ENCODE measurements around the gene CACUL1.
"Not testable (repeated sequence)": the region's sequence is repeated elsewhere in the genome, so short reads cannot be mapped to it uniquely, and the experiment has no call there.

Gene CACUL1

DNA sequence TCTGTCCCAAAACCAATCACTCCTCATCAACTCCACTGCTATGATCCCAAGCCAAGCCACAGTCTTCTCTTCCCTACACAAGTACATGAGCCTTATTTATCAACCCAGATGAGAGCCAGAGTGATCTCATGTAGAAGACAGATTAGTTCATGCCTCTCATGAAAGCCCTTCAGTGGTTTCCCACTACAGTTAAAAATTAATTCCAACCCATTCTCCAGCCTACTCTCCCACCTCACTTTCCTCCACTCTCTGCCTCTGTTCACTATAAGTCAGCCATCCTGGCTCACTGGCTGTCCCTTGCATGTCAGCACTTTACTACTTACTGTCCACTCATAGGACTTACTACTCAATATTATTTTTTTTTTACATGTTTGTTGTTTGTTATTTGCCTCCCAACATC lies 67.3 kb downstream of the CACUL1 start:
- DNase-seq (ENCODE audit: low read depth) = no peak

DNA sequence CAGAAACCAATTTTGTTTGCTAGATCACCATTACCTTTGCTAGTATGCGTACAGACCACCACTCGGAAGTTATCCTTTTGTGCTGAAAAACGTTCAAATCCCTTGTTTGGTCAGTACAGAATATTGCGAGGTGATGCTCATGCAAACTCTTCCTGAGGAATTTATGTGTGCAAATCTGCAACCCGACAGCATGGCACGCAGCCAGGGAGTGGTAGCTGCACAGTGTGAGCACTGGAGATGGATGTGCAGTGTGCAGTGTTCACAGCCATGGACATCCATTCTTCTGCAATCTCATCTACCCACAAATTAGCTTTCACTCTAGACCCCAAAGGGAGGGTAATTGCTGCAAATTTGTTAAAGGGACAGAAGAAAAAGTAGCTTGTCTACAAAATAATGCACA lies 72.2 kb downstream of the CACUL1 start:
- DNase-seq (ENCODE audit: low read depth) = no peak

DNA sequence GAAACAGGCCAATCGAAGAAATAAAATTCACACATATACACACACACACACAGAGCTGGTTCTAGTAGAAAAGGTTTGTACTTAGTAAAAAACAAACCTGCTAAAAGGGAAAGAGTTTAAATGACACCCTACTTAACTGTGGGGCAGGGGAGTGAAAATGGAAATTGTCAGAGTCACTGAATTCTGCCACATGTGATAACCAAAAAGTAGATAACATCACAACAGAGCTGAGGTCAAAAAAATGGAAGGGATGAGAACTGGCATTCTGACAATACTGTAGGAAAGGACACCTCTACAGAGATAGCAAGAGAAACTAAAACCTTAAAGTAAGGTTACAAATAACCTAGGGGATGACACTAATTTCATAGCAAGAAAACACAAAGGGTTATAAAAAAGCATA lies 74.6 kb downstream of the CACUL1 start:
- DNase-seq (ENCODE audit: low read depth) = no peak

DNA sequence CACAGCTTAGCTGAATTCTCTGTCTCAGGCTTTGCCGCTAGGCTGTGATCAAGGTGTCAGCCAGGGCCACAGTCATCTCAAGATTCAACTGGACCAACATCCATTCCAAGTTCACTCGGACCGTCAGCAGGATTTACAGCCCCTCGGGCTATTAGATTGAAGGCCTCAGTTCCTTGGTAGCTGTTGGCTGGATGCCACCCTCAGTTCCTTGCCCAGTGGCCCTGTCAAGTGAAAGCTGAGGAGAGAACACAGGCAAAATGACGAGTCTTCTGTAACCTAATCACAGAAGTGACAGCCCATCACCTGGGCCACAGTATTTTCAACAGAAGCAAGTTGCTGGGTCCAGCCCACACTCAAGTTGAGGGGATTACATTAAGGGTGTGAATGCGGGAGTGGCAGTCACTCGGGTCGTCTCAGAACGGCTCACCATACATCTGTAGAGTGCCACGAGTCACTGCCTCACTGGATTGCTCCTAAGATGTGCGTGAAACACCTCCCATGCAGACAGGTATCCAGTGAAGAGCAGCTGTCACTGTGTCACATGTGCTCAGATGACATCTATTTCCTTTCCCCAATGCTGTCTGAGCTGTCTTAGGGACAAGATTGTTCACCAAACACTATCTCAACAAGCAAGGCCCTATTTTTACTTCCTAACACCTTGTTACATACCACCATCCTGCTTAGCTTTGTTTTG lies 80.4 kb downstream of the CACUL1 start:
- no peak for DNase-seq (ENCODE audit: low read depth)

DNA sequence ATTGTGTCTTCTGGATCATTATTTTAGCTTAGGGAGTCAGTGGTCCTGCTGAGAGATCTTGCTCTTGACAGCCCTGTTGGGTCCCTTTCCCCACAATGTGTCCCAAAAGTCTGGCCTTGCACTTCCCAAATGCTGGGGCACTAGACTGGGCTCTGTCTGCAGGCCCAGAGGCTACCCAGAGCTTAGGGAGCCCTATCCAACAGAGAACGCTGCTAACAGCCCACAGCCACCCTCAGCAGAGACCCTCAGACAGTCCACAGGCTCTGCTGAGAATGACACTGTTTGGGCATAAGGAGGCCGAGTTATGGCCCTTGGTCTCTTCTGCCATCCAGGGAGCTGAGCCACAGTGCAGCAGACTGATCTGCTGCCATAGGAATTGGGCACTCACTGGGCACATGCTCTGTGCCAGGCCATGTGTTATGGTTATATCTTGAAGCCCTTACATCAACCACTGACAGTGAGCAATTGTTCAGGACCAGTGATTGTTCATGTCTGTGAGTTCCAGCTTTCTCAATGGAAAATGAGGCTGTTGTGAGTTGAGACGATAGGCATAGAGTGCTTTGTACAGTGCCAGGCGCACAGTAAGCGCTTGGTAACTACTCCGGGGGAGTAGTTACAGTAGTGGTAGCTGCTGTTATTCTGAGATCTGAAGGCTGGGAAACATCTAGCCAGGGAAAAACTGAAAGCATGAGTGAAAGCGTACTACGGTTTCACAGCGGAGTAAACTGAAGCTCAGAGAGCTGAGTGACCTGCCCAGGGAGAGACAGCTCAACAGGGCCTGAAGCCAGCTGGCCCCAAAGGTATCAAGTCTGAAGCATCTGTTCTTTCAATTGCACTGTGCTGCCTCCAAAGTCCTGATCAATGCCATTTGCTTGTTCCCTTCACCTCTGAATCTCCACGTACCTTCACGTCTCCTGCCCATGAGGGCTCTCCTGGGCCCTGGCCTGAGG lies 81.7 kb downstream of the CACUL1 start:
- DNase-seq (ENCODE audit: low read depth) = no peak

DNA sequence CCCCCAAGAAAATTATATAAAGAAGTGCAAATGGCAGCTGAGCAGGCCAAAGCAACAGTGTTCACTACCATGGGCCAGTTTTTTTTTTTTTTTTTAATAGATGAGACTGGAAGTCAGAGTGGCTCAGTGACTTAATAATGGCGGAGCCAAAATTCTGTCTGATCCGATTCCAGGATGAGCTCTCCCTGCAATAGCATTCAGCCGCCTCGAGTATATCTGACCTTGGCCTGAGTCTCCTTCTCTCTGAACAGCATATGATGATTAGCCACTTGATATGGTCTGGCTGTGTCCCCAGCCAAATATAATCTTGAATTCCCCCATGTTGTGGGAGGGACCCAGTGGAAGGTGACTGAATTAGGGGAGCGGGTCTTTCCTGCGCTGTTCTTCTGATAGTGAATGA lies 82.6 kb downstream of the CACUL1 start:
- no peak for DNase-seq (ENCODE audit: low read depth)

DNA sequence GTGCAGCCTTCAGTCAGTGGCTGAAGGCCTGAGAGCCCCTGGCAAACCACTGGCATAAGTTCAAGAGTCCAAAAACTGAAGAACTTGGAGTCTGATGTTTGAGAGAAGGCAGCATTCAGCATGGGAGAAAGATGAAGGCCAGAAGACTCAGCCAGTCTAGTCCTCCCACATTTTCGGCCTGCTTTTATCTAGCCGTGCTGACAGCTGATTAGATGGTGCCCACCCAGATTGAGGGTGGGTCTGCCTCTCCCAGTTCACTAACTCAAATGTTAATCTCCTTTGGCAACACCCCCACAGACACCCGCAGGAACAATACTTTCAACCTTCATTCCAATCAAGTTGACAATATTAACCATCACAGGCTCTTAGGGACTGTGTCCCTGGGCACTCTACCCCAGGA lies 83.5 kb downstream of the CACUL1 start:
- DNase-seq (ENCODE audit: low read depth) = not testable (repeated sequence)

DNA sequence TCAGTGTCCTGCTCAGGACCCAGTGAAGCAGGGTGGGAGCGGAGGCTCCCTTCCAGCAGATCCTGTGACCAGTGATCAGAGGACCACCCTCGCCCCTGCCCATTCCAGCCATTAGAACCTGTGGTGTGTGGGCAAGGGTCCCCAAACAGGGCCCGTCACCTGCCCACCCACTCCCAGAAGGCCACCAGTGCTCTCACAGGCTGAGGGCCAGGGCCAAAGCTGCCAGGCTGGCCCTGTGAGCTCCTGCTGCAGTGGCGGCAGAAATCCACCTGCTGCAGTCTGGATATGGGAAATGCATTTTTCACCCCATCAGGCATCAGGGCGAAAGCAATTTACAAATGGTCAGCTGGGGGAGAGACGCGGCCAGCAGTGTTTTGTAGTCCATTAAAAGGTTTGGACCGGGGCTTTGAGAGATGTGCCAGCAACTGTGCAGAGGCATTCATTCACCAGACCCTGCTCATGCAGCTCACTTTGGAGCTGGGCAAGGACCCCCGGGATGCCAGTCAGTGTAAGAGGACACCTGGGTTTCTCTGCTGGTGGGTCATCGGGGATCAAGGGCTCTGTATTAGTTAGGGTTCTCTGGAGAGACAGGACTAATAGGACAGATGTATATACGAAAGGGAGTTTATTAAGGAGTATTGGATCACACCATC lies 84.2 kb downstream of the CACUL1 start:
- no peak for DNase-seq (ENCODE audit: low read depth)

DNA sequence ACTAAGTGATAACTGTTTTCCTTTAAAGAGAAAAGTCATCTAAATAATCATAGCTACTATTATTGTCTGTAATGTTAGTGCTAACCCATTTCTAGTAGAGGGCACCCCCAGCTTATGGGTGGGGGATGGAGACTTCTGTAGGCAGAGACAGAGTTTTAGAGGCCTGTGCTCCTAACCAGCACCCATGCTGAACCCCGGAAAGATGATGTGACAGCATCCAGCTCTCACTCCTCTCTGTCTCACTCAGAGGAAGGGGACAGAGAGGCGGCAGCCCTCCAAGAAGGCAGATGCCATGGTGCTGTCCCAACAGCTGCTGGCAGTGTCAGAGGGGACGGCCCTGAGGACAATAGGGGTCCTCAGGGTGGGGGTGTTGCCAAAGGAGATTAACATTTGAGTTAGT lies 84.9 kb downstream of the CACUL1 start:
- DNase-seq (ENCODE audit: low read depth) = no peak

DNA sequence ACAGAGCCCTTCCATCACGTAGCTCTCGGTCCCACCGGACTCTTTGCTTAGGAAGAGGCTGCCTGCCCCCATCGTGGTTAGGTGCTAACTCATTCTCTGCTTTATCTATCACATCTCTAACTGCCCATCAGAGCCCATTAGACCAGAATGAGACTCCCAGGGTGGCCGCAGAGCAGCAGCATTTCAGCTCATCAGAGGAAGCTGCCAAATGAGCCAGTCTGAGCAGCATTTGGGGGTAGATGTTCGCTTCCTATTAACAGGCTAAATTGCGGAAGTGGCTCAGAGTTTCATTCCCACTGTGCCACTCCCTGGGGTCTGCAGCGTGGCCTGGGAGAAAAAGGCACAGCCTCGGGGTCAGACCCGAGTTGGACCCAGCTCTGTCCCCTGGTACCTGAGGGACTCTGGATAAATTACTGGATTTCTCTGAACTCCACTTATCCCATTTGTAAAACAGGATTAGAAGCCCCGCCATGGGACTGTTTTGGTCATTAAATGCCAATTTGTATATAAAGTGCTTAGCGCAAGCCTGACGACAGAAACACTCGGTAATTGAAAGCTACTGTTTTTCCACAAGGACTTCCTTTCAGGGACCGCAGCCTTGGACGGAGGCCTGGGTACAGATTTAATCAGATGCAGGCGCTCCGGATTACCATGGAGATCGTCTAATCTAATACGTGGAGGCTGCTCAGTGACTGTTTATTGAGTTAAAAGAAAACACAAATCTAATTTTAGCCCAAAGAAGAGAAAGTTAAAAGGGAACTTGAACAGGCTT lies 85.6 kb downstream of the CACUL1 start:
- DNase-seq (ENCODE audit: low read depth) = peak; percentile 75

DNA sequence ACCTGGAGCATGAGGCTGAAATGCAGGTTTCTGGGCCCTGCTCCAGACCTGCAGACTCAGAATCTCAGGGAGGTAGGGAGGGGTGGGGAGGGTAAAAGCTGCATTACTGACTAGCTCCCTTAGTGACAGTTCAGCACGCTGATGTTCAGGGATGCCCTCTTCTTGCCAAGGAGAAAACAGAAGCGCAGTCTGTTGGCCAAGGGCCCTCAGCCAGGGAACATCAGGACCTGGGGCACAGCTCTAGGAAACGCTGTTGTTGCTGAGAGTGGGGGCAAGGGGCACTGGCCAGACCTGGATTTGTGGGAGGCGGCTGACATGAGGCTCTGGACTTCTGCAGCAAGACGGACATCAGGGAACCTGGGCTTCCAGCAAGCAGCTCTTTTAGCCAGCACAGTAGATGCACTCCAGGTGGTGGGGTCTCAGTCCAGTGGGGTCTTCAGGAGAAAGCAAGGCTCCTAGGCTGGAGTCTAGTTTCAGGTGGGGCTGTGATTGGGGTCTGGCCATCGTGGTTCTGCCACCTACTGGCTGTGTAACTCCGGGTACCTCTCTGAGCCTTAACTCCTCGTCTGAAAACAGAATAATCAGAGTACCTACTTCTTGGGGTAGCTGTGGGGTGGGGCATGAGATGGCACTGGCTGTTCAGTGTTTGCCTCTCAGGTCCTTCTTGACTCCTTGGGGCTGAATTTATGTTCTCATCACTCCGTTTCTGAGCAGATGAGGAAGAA lies 86.4 kb downstream of the CACUL1 start:
- DNase-seq (ENCODE audit: low read depth) = no peak

DNA sequence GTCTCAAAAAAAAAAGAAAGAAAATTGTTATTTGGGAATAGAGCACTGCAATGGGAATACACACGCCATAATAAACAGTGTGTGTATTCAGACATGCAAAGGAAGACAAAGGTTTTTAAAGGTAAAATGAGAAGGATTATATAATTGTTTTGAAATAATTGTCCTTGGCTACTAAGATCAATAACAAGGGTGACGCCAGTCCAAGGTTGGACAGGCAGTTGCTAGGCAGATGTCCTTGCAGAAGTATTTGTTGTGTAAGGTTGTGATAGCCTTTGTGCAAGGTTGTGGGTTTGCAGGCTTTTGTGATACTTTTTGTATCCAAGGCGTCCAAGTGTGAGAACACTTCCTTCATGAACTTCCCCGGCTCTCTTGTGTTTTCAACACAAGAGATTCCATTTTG lies 87.0 kb downstream of the CACUL1 start:
- DNase-seq (ENCODE audit: low read depth) = no peak

DNA sequence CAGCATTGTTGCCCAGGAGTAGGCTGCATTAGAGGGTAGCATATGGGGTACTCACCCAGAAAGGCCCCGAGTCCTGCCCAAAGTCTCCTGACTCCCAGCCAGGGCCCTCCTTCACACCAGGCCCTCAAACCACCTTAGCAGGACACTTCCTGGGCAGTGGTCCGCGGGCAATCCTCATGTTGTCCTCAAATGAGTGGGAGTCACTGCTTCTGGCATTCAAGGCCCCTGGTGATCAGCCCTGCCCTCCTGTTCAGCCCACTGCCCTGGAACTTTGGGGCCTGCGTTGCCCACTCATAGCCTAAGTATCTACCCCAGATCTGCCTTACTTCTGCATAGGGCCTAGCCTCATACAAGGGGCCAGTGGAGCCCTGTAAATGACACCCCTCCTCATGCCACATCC lies 88.4 kb downstream of the CACUL1 start:
- no peak for DNase-seq (ENCODE audit: low read depth)

DNA sequence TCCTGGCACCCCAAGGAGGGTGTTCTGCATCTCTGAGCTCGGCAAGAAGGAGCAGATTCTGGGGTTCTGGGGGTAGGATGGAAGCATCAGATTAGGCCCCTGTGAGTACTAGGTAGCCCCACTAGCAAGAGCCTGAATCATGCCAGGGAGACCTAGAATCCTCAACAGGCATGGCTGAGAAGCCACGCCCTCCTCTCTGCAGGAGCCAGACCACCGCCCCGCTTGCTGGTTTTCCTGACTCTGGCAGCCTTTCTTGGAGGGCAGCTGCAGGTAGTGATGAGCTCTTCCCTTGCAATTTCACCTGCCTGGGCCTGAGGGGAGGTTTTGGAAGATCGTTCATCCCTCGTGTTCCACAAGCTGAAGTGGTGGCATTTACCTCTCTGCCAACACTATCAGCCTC lies 90.4 kb downstream of the CACUL1 start:
- no peak for DNase-seq (ENCODE audit: low read depth)

DNA sequence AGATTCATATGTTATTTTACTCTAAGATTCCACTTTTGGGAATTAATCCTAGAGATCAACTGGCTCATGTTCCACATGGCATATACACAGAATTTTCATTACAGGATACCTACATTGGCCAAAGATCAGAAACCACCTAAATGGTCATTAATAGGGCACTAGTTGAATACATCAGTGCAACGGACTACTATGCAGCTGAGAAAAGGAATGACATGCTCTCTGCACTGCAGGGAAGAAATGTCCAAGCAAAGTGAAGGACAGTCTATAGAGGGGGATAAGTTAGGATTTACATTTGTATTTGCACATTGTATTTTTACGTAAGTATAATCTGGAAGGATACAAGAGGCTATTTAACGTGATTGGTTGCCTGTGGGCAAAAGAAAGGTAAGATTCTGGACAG lies 91.6 kb downstream of the CACUL1 start:
- no peak for DNase-seq (ENCODE audit: low read depth)

DNA sequence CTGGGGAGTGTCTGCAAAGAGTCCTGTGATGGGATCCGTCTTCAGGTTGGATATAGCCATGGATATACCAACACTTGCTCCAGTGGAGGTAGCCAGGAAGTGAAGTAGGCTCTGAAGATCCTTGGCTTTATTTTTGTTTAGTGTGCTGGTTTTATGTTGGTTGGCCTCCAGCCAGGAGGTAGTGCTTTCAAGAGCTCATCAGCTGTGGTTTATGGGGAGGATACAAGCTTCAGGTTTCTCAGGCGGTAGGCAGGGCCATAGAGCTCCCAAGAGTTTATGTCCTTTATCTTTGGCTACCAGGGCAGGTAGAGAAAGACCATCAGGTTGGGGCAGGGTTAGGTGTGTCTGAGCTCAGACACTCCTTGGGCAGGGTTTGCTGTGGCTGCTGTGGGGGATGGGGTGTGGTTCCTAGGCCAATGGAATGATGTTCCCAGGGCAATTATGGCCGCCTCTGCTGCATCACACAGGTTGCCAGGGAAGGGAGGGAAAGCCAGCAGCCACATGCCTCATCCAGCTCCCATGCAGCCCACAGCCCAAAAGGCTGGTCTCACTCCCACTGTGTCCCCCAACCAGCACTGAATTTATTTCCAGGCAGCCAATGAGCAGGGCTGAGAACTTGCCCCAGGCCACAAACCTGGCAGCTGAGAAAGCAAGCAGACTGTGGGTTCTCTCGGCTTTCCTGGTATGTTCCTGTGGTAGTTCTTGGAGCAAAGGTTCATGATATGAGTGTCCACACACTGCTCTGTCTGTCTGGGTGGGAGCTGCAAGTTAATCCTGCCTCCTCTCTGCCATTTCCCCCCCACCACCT lies 92.3 kb downstream of the CACUL1 start:
- DNase-seq (ENCODE audit: low read depth) = no peak

DNA sequence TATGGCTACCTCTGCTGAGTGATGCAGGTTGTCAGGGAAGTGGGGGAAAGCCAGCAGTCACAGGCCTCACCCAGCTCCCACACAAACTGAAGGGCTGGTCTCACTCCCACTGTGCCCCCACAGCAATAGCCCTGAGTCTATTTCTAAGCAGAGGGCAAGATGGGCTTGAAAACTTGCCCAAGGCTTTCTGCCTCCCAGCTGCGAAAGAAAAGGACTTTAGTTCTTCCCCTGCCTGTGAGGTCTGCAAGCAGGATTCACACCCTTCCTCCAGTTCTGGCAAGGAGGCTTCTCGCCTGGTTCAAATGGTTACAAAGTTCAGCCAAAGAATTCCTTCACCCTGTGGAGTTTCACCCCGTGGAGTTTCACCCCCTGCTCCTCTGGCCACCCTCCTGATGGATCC lies 96.0 kb downstream of the CACUL1 start:
- DNase-seq (ENCODE audit: low read depth) = no peak

DNA sequence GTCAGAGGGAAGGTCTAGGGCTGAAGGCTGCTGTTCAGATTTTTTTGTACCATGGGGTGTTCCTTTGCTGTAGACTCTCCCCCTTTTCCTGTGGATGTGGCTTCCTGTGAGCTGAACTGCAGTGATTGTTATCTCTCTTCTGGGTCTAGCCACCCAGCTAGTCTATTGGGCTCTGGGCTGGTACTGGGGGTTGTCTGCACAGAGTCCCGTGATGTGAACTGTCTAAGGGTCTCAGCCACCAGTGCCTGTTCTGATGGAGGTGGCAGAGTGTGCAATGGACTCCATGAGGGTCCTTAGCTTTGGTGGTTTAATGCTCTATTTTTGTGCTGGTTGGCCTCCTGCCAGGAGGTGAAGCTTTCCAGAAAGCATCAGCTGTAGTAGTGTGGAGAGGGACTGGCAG lies 96.6 kb downstream of the CACUL1 start:
- DNase-seq (ENCODE audit: low read depth) = not testable (repeated sequence)

DNA sequence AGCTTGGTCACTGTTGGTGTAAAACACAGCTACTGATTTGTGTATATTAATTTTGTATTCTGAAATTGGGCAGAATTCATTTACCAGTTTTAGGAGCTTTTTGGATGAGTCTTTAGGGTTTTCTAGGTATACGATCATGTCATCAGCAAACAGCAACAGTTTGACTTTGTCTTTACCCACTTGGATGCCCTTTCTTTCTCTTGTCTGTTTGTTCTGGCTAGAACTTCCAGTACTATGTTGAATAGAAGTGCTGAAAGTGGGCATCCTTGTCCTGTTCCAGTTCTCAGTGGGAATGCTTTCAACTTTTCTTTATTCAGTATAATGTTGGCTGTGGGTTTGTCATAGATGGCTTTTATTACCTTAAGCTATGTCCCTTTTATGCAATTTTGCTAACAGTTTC lies 109.5 kb downstream of the CACUL1 start:
- not testable (repeated sequence) for DNase-seq (ENCODE audit: low read depth)

DNA sequence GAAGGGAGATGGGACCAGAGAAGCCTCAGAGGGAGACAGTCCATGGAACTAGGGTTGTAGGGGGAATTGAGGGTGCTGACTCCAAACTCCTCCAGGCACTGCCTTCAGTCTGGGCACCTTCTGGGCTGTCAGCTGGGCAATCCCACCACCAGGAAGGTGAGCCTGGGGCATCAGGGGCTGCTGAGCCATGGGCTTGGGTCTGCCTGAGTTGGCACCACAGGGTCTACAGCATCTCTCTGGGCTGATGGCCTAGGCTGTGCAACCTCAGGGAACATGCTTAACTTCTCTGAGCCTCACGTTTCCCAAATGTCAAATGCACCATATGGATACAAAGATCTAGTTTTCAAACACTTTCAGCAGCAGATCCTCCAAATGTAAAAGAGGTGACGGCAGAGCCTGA lies 112.5 kb downstream of the CACUL1 start:
- no peak for DNase-seq (ENCODE audit: low read depth)

DNA sequence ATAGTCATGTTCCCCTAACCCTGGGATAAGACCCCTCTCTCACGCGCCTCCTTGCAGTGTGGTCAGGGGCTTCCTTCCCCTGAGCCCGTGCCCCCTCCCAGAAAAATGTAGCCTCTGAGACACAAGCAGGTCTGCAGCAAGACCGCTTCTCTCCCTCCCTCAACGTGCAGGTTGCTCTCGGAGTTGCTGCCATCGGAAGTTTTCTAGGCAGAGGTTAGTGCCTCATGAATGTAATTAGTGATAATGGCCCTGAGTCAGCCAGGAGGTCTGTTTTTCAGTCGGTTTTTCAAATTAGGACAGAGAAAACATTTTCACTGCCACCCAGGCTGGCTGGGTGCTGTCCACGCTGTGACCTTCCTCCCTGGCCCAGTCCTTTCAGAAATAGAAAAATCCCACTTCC lies 116.1 kb downstream of the CACUL1 start:
- no peak for DNase-seq (ENCODE audit: low read depth)

Data from fibroblast of the conjunctiva (primary cell).